Neural progenitor cell (in vitro differentiated cells): ENCODE data around the gene RNASE13.

Experiments used
- CTCF ChIP-seq: fragments of 200-600 bp; sonication (generic); IDR thresholded peaks from 2 replicates; pipeline ENCODE4 v1.5.1; 2017; ENCODE audit warnings: antibody characterized with exemption, mild to moderate bottlenecking
- EZH2 ChIP-seq: fragments of 200-600 bp; sonication (generic); IDR thresholded peaks from 2 replicates; pipeline ENCODE4 v1.6.1; 2017; ENCODE audit warnings: antibody characterized with exemption, mild to moderate bottlenecking, moderate library complexity

GRCh38 chr14:20988717-20989470 lies 45.7 kb downstream of the RNASE13 start:
- TF ChIP-seq CTCF = no peak
- no peak for TF ChIP-seq EZH2
